GM12878 (cell line): ENCODE results near the gene GNG12. TPM values are rescaled to one million over a fixed set of nuclear protein-coding genes. Genes with fewer than 3 reads are reported as not detected.

ENCODE experiments used
- ATAC-seq: fragments of 200-7000 bp; cut with Tn5 transposase; 3 replicates; pipeline ENCODE4 v1.9.1; 2020; ENCODE audit warnings: mild to moderate bottlenecking, moderate library complexity
- BruUV-seq: library from RNA; stranded (reverse); fragments of 400-500 nt; replicated peaks from 2 replicates; lab custom pipeline; 2021; lab: Mats Ljungman, UMichigan
- CTCF ChIA-PET: fragments of 300-600 bp; sonication (Branson Sonifier 250); formaldehyde crosslinking; extraction: SDS; loops from one replicate; lab custom pipeline; 2021; ENCODE audit warnings: inconsistent platforms; lab: Yijun Ruan, JAX
- POLR2A ChIA-PET: fragments of 350-600 bp; formaldehyde crosslinking; extraction: SDS; loops from one replicate; lab custom pipeline; 2021; ENCODE audit warnings: inconsistent platforms; lab: Charles Lee
- RAD21 ChIA-PET: fragments of 300-600 bp; sonication (Branson Sonifier 250); formaldehyde crosslinking; loops from one replicate; lab custom pipeline; 2023; ENCODE audit warnings: antibody characterized with exemption; ENCODE audit not compliant: unreplicated experiment; lab: Charles Lee
- SMC1A ChIA-PET: fragments of 300-600 bp; sonication (Branson Sonifier 250); formaldehyde crosslinking; loops from one replicate; lab custom pipeline; 2023; ENCODE audit not compliant: unreplicated experiment, uncharacterized antibody; lab: Charles Lee
- DNase-seq: peaks from one replicate; pipeline ENCODE4 v3.0.0-alpha.2; 2011; ENCODE audit warnings: low read depth, low spot score
- FAIRE-seq: peaks from 3 replicates; lab custom pipeline; 2011; peaks lifted over from hg19 to GRCh38; lab: Jason Lieb, UNC
- H2AFZ ChIP-seq: 2 replicates; pipeline ENCODE4 v1.6.0; 2011; ENCODE audit warnings: low read depth, low read length, control low read depth; ENCODE audit not compliant: control insufficient read depth
- H3K27ac ChIP-seq: 2 replicates; pipeline ENCODE4 v1.5.1; 2011; ENCODE audit warnings: control low read depth; ENCODE audit not compliant: control insufficient read depth, insufficient read depth
- H3K27me3 ChIP-seq, 2 experiments: replicated peaks in 1 of 2; 2 replicates each; pipeline versions ENCODE4 v1.6.0 to v1.6.1; 2011; ENCODE audit warnings: low read length in 1 of 2; ENCODE audit not compliant: control insufficient read depth in 2 of 2, insufficient read depth in 2 of 2
- H3K36me3 ChIP-seq, 2 experiments: 2 replicates each; pipeline ENCODE4 v1.5.1; 2011; ENCODE audit warnings: low read length in 1 of 2; ENCODE audit not compliant: control insufficient read depth in 2 of 2, insufficient read depth in 2 of 2
- H3K4me1 ChIP-seq: 2 replicates; pipeline ENCODE4 v1.6.1; 2011; ENCODE audit warnings: mild to moderate bottlenecking, low read length, moderate library complexity, mixed read lengths; ENCODE audit not compliant: control insufficient read depth, insufficient read depth
- H3K4me2 ChIP-seq: 2 replicates; pipeline ENCODE4 v1.6.0; 2011; ENCODE audit warnings: control low read depth; ENCODE audit not compliant: control insufficient read depth, insufficient read depth
- H3K4me3 ChIP-seq: fragments of 200-600 bp; sonication (generic); 2 replicates; pipeline ENCODE4 v1.5.1; 2016
- H3K79me2 ChIP-seq: 2 replicates; pipeline ENCODE4 v1.6.0; 2011; ENCODE audit warnings: low read length; ENCODE audit not compliant: control insufficient read depth, insufficient read depth
- H3K9ac ChIP-seq: 2 replicates; pipeline ENCODE4 v1.8.0; 2011; ENCODE audit warnings: low read length, control low read depth, mixed read lengths; ENCODE audit not compliant: control insufficient read depth, insufficient read depth
- H3K9me3 ChIP-seq: replicated peaks from 3 replicates; pipeline ENCODE4 v1.5.1; 2011; ENCODE audit warnings: mild to moderate bottlenecking, low read length; ENCODE audit not compliant: control insufficient read depth, insufficient read depth
- H4K20me1 ChIP-seq: 2 replicates; pipeline ENCODE4 v1.6.0; 2011; ENCODE audit not compliant: control insufficient read depth, insufficient read depth
- ATF3 ChIP-seq: IDR thresholded peaks from 2 replicates; pipeline ENCODE4 v1.6.1; 2011; ENCODE audit warnings: low read depth, mild to moderate bottlenecking, low read length, moderate library complexity, borderline replicate concordance; ENCODE audit errors: extremely low read depth
- BACH1 ChIP-seq: fragments of 450-650 bp; IDR thresholded peaks from 2 replicates; pipeline ENCODE4 v1.6.1; 2017; ENCODE audit warnings: mild to moderate bottlenecking, borderline replicate concordance
- MYC ChIP-seq: IDR thresholded peaks from 2 replicates; pipeline ENCODE4 v1.6.1; 2011; ENCODE audit warnings: mild to moderate bottlenecking, low read length, moderate library complexity, inconsistent platforms; ENCODE audit not compliant: insufficient read depth, insufficient replicate concordance, insufficient read length, severe bottlenecking
- PAX8 ChIP-seq: fragments of 450-650 bp; IDR thresholded peaks from 2 replicates; pipeline ENCODE4 v1.6.1; 2017; ENCODE audit warnings: mild to moderate bottlenecking, moderate library complexity
- PML ChIP-seq: IDR thresholded peaks from 2 replicates; pipeline ENCODE4 v1.6.1; 2012; ENCODE audit warnings: low read length, inconsistent platforms
- STAT3 ChIP-seq: IDR thresholded peaks from 2 replicates; pipeline ENCODE4 v1.6.1; 2011; ENCODE audit warnings: low read depth, low read length, improper control_type of control experiment
- WGBS: methylation state at CpG from one replicate; pipeline ENCODE4 v1.1.6; 2016; ENCODE audit warnings: low lambda C conversion rate; ENCODE audit not compliant: insufficient replicate concordance, insufficient coverage; ENCODE audit errors: missing lambda C conversion rate; 5-methylcytosine and 5-hydroxymethylcytosine counted together
- in situ Hi-C: fragments of 300-500 bp; cut with MboI; formaldehyde crosslinking; loops from 9 replicates; pipeline ENCODE4 v1.14.3; 2018; ENCODE audit warnings: mixed read lengths
- intact Hi-C: fragments of 100-400 bp; cut with micrococcal nuclease; formaldehyde crosslinking; loops from one replicate; pipeline ENCODE4 v1.14.2; 2022; ENCODE audit not compliant: unreplicated experiment
- polyA plus RNA-seq, 11 experiments: library from polyadenylated mRNA; depleted of rRNA in 4 of 11; unstranded in 6 of 11; stranded (reverse) in 5 of 11; fragments of >200 nt; fragmentation: Nextera tagmentation in 4 of 11; fragmentation: Illumina TruSeq in 1 of 11; extraction: Ambion mirVana in 4 of 11; extraction: Trizol in 1 of 11; gene quantifications; 1 replicate in 1 of 11; 2 replicates in 10 of 11; pipeline versions ENCODE4 v1.2.1 to v1.2.3, GENCODE V29; 2011 to 2016; ENCODE audit warnings: inconsistent platforms in 2 of 11, missing spikeins in 2 of 11, low read depth in 1 of 11
- total RNA-seq, 4 experiments: library from RNA; depleted of rRNA in 3 of 4; stranded (reverse); fragments of >200 nt in 3 of 4; fragmentation: Illumina TruSeq in 1 of 4; extraction: Trizol in 1 of 4; gene quantifications; 2 replicates each; pipeline versions ENCODE4 v1.2.1 to v1.2.3, GENCODE V29; 2013 to 2021

The GNG12 gene
- total and polyA plus RNA-seq, 10 of the 15 experiments (the other 5 are each of a cell fraction or from before 2014, with no cell fraction given) = 0.22 to 32.8 (median 0.35) TPM

- ChIA-PET RAD21 (interaction anchor here (2.2 to 10.3 kb wide), 2 partner anchors 14 to 58 kb away, joined by 13 to 320 read pairs; partner anchors contain the start of gene GNG12), SMC1A (interaction anchor here (0.8 to 20.9 kb wide), 4 partner anchors 18 to 61 kb away, joined by 3 to 1058 read pairs (median 124); partner anchors contain the start of gene GNG12), POLR2A (interaction anchor here (0.9 to 2.6 kb wide), 2 partner anchors 9 to 14 kb away, joined by 3 to 7 read pairs; no protein-coding TSS in a partner anchor), CTCF (interaction anchor here (1.2 to 10.1 kb wide), 3 partner anchors 8 to 48 kb away, joined by 3 to 104 read pairs (median 5); no protein-coding TSS in a partner anchor)
- 61% methylated on average over 4 of the region's 4 CpGs for WGBS
- TF ChIP-seq PML (no peak), MYC (no peak), ATF3 (no peak), PAX8 (no peak), STAT3 (no peak), BACH1 (no peak)
- intact Hi-C loops = loop anchor here (5.0 kb wide), 1 partner anchor 59 kb away; the partner anchor contains the start of gene GNG12
- no peaks in the 10 kb centered on the region; a peak in 1 of 4 replicates for H3K27me3 ChIP-seq
- no peaks in the 10 kb centered on the region for H4K20me1 ChIP-seq
- H3K4me2 ChIP-seq = no peak overlapping the region
- no peak overlapping the region for H2AFZ ChIP-seq
- FAIRE-seq (no peak), ATAC-seq (no peak), DNase-seq (no peak)
- peaks cover 7% of the 10 kb centered on the region for H3K4me1 ChIP-seq
- H3K4me3 ChIP-seq = no peak overlapping the region
- H3K9ac ChIP-seq = no peak overlapping the region
- no peaks in the 10 kb centered on the region for H3K36me3 ChIP-seq
- BruUV-seq = no TSS peak
- no peaks in the 10 kb centered on the region for H3K79me2 ChIP-seq
- H3K27ac ChIP-seq = no peak overlapping the region
- H3K9me3 ChIP-seq = no peaks in the 10 kb centered on the region
- in situ Hi-C loops = no loop called here
Observed at GRCh38 chr1:67773462-67773861, 59.8 kb downstream of the GNG12 start.
